PC-9 (cell line): Measurements from ENCODE around the gene MLEC. TPM values are rescaled to one million over a fixed set of nuclear protein-coding genes. Genes with fewer than 3 reads are reported as not detected.
"Not testable (repeated sequence)": the region's sequence is repeated elsewhere in the genome, so short reads cannot be mapped to it uniquely, and the experiment has no call there.

ENCODE experiments used
- BruUV-seq: library from RNA; stranded (reverse); fragments of 400-500 nt; replicated peaks from 2 replicates; lab custom pipeline; 2021; lab: Mats Ljungman, UMichigan
- CTCF ChIA-PET: fragments of 300-600 bp; sonication (Branson Sonifier 250); formaldehyde crosslinking; loops from one replicate; lab custom pipeline; 2022; ENCODE audit warnings: antibody characterized with exemption; lab: Charles Lee
- POLR2A ChIA-PET: fragments of 300-600 bp; sonication (Branson Sonifier 250); formaldehyde crosslinking; loops from one replicate; lab custom pipeline; 2022; ENCODE audit warnings: antibody characterized with exemption; ENCODE audit not compliant: unreplicated experiment; lab: Charles Lee
- DNase-seq, 2 experiments: peaks; one replicate each; pipeline versions ENCODE4 v3.0.0 to v3.0.0-alpha.2; 2015 to 2022; ENCODE audit warnings: mixed read lengths in 1 of 2
- H2AFZ ChIP-seq: fragments of 200-600 bp; sonication (generic); 2 replicates; pipeline ENCODE4 v1.8.1; 2017; ENCODE audit warnings: antibody characterized with exemption
- H3F3A ChIP-seq: fragments of 200-600 bp; sonication (generic); 2 replicates; pipeline ENCODE4 v1.8.1; 2017; ENCODE audit warnings: antibody characterized with exemption, mild to moderate bottlenecking, low read depth; ENCODE audit not compliant: insufficient read depth
- H3K27ac ChIP-seq: fragments of 200-600 bp; sonication (generic); 2 replicates; pipeline ENCODE4 v1.6.1; 2016; ENCODE audit warnings: mixed run types
- H3K27me3 ChIP-seq: fragments of 200-600 bp; sonication (generic); 2 replicates; pipeline ENCODE4 v1.6.1; 2016; ENCODE audit warnings: low read depth, mixed run types; ENCODE audit not compliant: insufficient read depth
- H3K36me3 ChIP-seq: fragments of 200-600 bp; sonication (generic); 2 replicates; pipeline ENCODE4 v1.6.1; 2016; ENCODE audit warnings: low read depth, mixed run types
- H3K4me1 ChIP-seq: fragments of 200-600 bp; sonication (generic); replicated peaks from 2 replicates; pipeline ENCODE4 v1.6.1; 2016; ENCODE audit warnings: mixed run types; ENCODE audit not compliant: insufficient read depth
- H3K4me2 ChIP-seq: fragments of 200-600 bp; sonication (generic); 2 replicates; pipeline ENCODE4 v1.6.1; 2017; ENCODE audit warnings: mixed run types
- H3K4me3 ChIP-seq: fragments of 200-600 bp; sonication (generic); 2 replicates; pipeline ENCODE4 v1.6.1; 2016; ENCODE audit warnings: mixed run types
- H3K79me2 ChIP-seq: fragments of 200-600 bp; sonication (generic); 2 replicates; pipeline ENCODE4 v1.6.1; 2017; ENCODE audit warnings: low read depth, mixed run types
- H3K9me2 ChIP-seq: fragments of 200-600 bp; sonication (generic); 2 replicates; pipeline ENCODE4 v1.8.1; 2017; ENCODE audit warnings: mild to moderate bottlenecking; ENCODE audit not compliant: insufficient read depth
- H3K9me3 ChIP-seq: fragments of 200-600 bp; sonication (generic); 2 replicates; pipeline ENCODE4 v1.8.1; 2016; ENCODE audit warnings: low read depth; ENCODE audit not compliant: insufficient read depth
- H4K20me1 ChIP-seq: fragments of 200-600 bp; sonication (generic); 2 replicates; pipeline ENCODE4 v1.8.1; 2017; ENCODE audit not compliant: insufficient read depth
- CTCF ChIP-seq: fragments of 200-600 bp; sonication (generic); conservative IDR thresholded peaks from 2 replicates; pipeline ENCODE4 v1.6.1; 2017; ENCODE audit warnings: mixed run types, antibody characterized with exemption, mild to moderate bottlenecking, moderate library complexity
- EZH2 ChIP-seq: fragments of 200-600 bp; sonication (generic); IDR thresholded peaks from 2 replicates; pipeline ENCODE4 v1.8.0; 2017; ENCODE audit warnings: antibody characterized with exemption, low read depth
- intact Hi-C: fragments of 100-400 bp; cut with micrococcal nuclease; formaldehyde crosslinking; loops from one replicate; pipeline ENCODE4 v1.10.0; 2022; ENCODE audit not compliant: unreplicated experiment
- total RNA-seq: library from RNA; stranded (reverse); gene quantifications from 2 replicates; pipeline ENCODE4 v1.2.3, GENCODE V29; 2021

The MLEC gene
- total RNA-seq, 1 experiment from 2014 or later = 131 TPM

- peaks cover 11% of the 10 kb centered on the region; the same call in 1 of the 2 replicates for H3F3A ChIP-seq
- peak overlapping the region; percentile 80 for H3K4me2 ChIP-seq
- no TSS peak for BruUV-seq
- intact Hi-C loops = no loop called here
- no peaks in the 10 kb centered on the region for H3K36me3 ChIP-seq
- DNase-seq = no peak
- H2AFZ ChIP-seq = no peak overlapping the region; the same call in 1 of the 2 replicates
- H3K27me3 ChIP-seq = no peaks in the 10 kb centered on the region
- H3K4me3 ChIP-seq = peak overlapping the region; percentile 65; the same call in 1 of the 2 replicates
- H3K4me1 ChIP-seq = no peaks in the 10 kb centered on the region; the same call in 1 of the 2 replicates
- H3K27ac ChIP-seq = no peak overlapping the region
- H3K9me3 ChIP-seq = no peaks in the 10 kb centered on the region
- H4K20me1 ChIP-seq = no peaks in the 10 kb centered on the region
- H3K79me2 ChIP-seq = no peaks in the 10 kb centered on the region
- CTCF ChIA-PET = no interaction called here
- TF ChIP-seq EZH2 (no peak), CTCF (no peak)
- POLR2A ChIA-PET = no interaction called here
- no peaks in the 10 kb centered on the region for H3K9me2 ChIP-seq
Measured at GRCh38 chr12:120726510-120726793, 39.5 kb downstream of the MLEC start.

- H3K79me2 ChIP-seq = no peaks in the 10 kb centered on the region
- ChIA-PET CTCF (no interaction called here), POLR2A (no interaction called here)
- DNase-seq = no peak
- no peaks in the 10 kb centered on the region; the same call in 1 of the 2 replicates for H3K4me1 ChIP-seq
- H3K27ac ChIP-seq = no peak overlapping the region
- no peaks in the 10 kb centered on the region for H3K27me3 ChIP-seq
- H3K36me3 ChIP-seq = no peaks in the 10 kb centered on the region
- BruUV-seq = no TSS peak
- intact Hi-C loops = no loop called here
- TF ChIP-seq EZH2 (no peak), CTCF (no peak)
- H2AFZ ChIP-seq = no peak overlapping the region
- no peaks in the 10 kb centered on the region for H3K9me3 ChIP-seq
- no peak overlapping the region for H3K4me3 ChIP-seq
- H3K4me2 ChIP-seq = no peak overlapping the region
- H3K9me2 ChIP-seq = no peaks in the 10 kb centered on the region
- peaks cover 11% of the 10 kb centered on the region; the same call in 1 of the 2 replicates for H3F3A ChIP-seq
- no peaks in the 10 kb centered on the region for H4K20me1 ChIP-seq
Measured at GRCh38 chr12:120726961-120727360, 40.0 kb downstream of the MLEC start.

DNA sequence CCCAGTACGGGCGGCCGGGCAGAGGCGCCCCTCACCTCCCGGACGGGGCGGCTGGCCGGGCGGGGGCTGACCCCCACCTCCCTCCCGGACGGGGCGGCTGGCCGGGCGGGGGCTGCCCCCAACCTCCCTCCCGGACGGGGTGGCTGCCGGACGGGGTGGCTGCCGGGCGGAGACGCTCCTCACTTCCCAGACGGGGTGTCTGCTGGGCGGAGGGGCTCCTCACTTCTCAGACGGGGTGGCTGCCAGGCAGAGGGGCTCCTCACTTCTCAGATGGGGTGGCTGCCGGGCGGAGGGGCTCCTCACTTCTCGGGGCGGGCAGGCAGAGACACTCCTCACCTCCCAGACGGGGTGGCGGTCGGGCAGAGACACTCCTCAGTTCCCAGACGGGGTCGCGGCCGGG is 45.2 kb downstream of the MLEC start:
- DNase-seq, H3K9me3 ChIP-seq, H4K20me1 ChIP-seq, H3K36me3 ChIP-seq, H3K79me2 ChIP-seq, H3K27me3 ChIP-seq, POLR2A ChIA-PET, H3K27ac ChIP-seq, BruUV-seq, H2AFZ ChIP-seq, intact Hi-C loops, CTCF ChIA-PET, H3F3A ChIP-seq, H3K4me3 ChIP-seq, H3K9me2 ChIP-seq, H3K4me2 ChIP-seq, H3K4me1 ChIP-seq: not testable (repeated sequence)

DNA sequence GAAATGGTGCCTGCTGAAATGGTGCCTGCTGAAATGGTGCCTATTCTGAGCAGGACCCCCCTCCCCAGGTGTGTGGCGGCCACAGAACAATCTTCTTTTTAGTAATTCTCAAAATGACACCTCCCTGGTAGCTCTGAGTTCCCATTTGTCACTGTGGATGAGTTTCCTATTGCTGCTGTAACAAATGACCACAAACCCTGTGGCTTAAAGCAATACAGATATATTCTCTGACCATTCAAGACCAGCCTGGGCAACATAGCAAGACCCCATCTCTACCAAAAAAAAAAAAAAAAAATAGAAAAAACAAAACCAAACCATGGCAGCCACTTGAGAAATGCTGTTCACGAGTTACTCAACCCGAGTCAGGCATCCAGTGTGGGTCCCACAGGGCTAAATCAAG is 46.6 kb downstream of the MLEC start:
- H3K9me3 ChIP-seq = no peaks in the 10 kb centered on the region
- ChIA-PET POLR2A (no interaction called here), CTCF (no interaction called here)
- H3K9me2 ChIP-seq = no peaks in the 10 kb centered on the region
- TF ChIP-seq EZH2 (no peak), CTCF (no peak)
- intact Hi-C loops = no loop called here
- no peak overlapping the region for H3K27ac ChIP-seq
- no peak overlapping the region for H3K4me2 ChIP-seq
- H2AFZ ChIP-seq = no peak overlapping the region
- DNase-seq = no peak
- H3K4me1 ChIP-seq = no peaks in the 10 kb centered on the region
- no peaks in the 10 kb centered on the region for H3K36me3 ChIP-seq
- H3F3A ChIP-seq = no peaks in the 10 kb centered on the region
- no peaks in the 10 kb centered on the region for H4K20me1 ChIP-seq
- no peaks in the 10 kb centered on the region for H3K79me2 ChIP-seq
- no peak overlapping the region for H3K4me3 ChIP-seq
- no TSS peak for BruUV-seq
- no peaks in the 10 kb centered on the region for H3K27me3 ChIP-seq
